HEK293T (cell line): ENCODE measurements around the gene CLCNKB.
"Not testable (repeated sequence)": the region's sequence is repeated elsewhere in the genome, so short reads cannot be mapped to it uniquely, and the experiment has no call there.

Source experiments
- CTCF ChIA-PET: fragments of 350-600 bp; formaldehyde crosslinking; extraction: SDS; loops from one replicate; lab custom pipeline; 2021; ENCODE audit warnings: antibody characterized with exemption, inconsistent platforms; lab: Yijun Ruan, JAX
- POLR2A ChIA-PET: fragments of 350-600 bp; formaldehyde crosslinking; extraction: SDS; loops from one replicate; lab custom pipeline; 2020; ENCODE audit warnings: antibody characterized with exemption, inconsistent platforms; lab: Yijun Ruan, JAX
- DNase-seq: peaks from one replicate; pipeline ENCODE4 v3.0.0; 2012; ENCODE audit warnings: mixed read lengths; ENCODE audit errors: extremely low spot score
- ARNT ChIP-seq: fragments of 450-650 bp; IDR thresholded peaks from 2 replicates; pipeline ENCODE4 v1.6.1; 2017; ENCODE audit warnings: mild to moderate bottlenecking
- BHLHE40 ChIP-seq: fragments of 450-650 bp; IDR thresholded peaks from 2 replicates; pipeline ENCODE4 v1.6.1; 2016; ENCODE audit warnings: mild to moderate bottlenecking, moderate library complexity, borderline replicate concordance
- CTBP1 ChIP-seq: fragments of 450-650 bp; IDR thresholded peaks from 2 replicates; pipeline ENCODE4 v1.6.1; 2016; ENCODE audit warnings: borderline replicate concordance
- ELF4 ChIP-seq: fragments of 450-650 bp; IDR thresholded peaks from 2 replicates; pipeline ENCODE4 v1.6.1; 2017; ENCODE audit warnings: antibody characterized with exemption
- FOXA1 ChIP-seq: fragments of 450-650 bp; IDR thresholded peaks from 2 replicates; pipeline ENCODE4 v1.6.1; 2016; ENCODE audit warnings: mild to moderate bottlenecking
- FOXK2 ChIP-seq: fragments of 450-650 bp; IDR thresholded peaks from 2 replicates; pipeline ENCODE4 v1.6.1; 2016; ENCODE audit warnings: mild to moderate bottlenecking
- FOXM1 ChIP-seq: fragments of 450-650 bp; IDR thresholded peaks from 2 replicates; pipeline ENCODE4 v1.6.1; 2017; ENCODE audit warnings: mild to moderate bottlenecking, borderline replicate concordance
- HDGF ChIP-seq: fragments of 450-650 bp; IDR thresholded peaks from 2 replicates; pipeline ENCODE4 v1.6.1; 2017; ENCODE audit warnings: antibody characterized with exemption, borderline replicate concordance
- L3MBTL2 ChIP-seq: fragments of 450-650 bp; conservative IDR thresholded peaks from 2 replicates; pipeline ENCODE4 v1.6.1; 2016; ENCODE audit warnings: mild to moderate bottlenecking
- LEF1 ChIP-seq: fragments of 450-650 bp; IDR thresholded peaks from 2 replicates; pipeline ENCODE4 v1.6.1; 2017; ENCODE audit warnings: mild to moderate bottlenecking, borderline replicate concordance
- NFRKB ChIP-seq: fragments of 450-650 bp; IDR thresholded peaks from 2 replicates; pipeline ENCODE4 v1.6.1; 2016; ENCODE audit warnings: mild to moderate bottlenecking, moderate library complexity
- SP1 ChIP-seq: fragments of 450-650 bp; IDR thresholded peaks from 2 replicates; pipeline ENCODE4 v1.6.1; 2017
- SUZ12 ChIP-seq: fragments of 450-650 bp; IDR thresholded peaks from 2 replicates; pipeline ENCODE4 v1.6.1; 2016; ENCODE audit warnings: mild to moderate bottlenecking
- TARDBP ChIP-seq: fragments of 450-650 bp; IDR thresholded peaks from 2 replicates; pipeline ENCODE4 v1.6.1; 2016
- ZNF384 ChIP-seq: fragments of 450-650 bp; IDR thresholded peaks from 2 replicates; pipeline ENCODE4 v1.6.1; 2016
- TF ChIP-seq, protein P1 (sequence below): fragments of 450-650 bp; IDR thresholded peaks from 2 replicates; pipeline ENCODE4 v1.6.1; 2016

CLCNKB gene

GRCh38 chr1:16022393-16022792, 21.2 kb upstream of the CLCNKB start:
- ChIA-PET CTCF (no interaction called here), POLR2A (no interaction called here)
- TF ChIP-seq, protein P1, sequence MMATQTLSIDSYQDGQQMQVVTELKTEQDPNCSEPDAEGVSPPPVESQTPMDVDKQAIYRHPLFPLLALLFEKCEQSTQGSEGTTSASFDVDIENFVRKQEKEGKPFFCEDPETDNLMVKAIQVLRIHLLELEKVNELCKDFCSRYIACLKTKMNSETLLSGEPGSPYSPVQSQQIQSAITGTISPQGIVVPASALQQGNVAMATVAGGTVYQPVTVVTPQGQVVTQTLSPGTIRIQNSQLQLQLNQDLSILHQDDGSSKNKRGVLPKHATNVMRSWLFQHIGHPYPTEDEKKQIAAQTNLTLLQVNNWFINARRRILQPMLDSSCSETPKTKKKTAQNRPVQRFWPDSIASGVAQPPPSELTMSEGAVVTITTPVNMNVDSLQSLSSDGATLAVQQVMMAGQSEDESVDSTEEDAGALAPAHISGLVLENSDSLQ, result no peak
- TF ChIP-seq FOXM1 (no peak), NFRKB (no peak), SP1 (no peak), FOXK2 (no peak), BHLHE40 (no peak), CTBP1 (no peak), ZNF384 (no peak), TARDBP (no peak), ELF4 (no peak), FOXA1 (no peak), LEF1 (no peak), HDGF (no peak)
- DNase-seq, result no peak

DNA sequence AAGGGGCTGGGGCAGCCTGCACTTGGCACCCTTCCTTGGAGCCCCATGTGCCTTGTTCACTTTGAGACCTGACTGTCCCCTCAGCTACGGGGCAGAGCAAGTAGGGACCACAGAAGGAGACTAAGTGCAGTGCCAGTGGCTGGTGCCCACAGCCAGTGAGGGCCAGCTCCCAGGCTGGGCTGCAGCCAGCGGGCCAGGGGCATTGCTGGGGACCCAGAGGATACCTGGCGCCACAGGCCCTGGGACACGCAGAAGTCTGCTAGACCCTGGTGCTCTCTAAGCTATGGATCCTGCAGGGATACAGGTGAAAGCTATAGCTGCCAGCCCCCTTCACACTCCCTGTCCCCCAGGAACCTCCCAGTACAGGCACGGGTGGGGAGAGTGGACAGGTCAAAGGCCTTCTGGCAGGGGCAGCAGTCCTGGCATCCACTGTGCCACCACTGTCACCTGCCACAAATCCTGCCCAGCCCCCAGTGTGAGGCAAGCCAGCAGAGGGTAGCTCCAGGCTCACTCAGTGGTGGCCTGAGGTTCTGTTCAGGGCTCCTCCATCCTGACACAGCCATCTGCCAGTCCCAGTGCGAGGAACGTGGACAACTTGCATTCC, 20.4 kb upstream of the CLCNKB start:
- no peak for DNase-seq
- ChIA-PET CTCF (no interaction called here), POLR2A (no interaction called here)
- TF ChIP-seq L3MBTL2 (no peak), LEF1 (no peak), ELF4 (no peak), TARDBP (no peak), CTBP1 (no peak)

GRCh38 chr1:16026302-16026701, 17.3 kb upstream of the CLCNKB start:
- POLR2A ChIA-PET, DNase-seq: not testable (repeated sequence)
- CTCF ChIA-PET, result interaction anchor here (0.5 to 0.9 kb wide), 2 partner anchors 8 to 337 kb away, joined by 3 to 4 read pairs; partner anchors contain the start of gene HSPB7

GRCh38 chr1:16026723-16027484, 16.7 kb upstream of the CLCNKB start:
- TF ChIP-seq FOXM1 (no peak), LEF1 (no peak)
- ChIA-PET POLR2A (no interaction called here), CTCF (interaction anchor here (0.5 to 0.9 kb wide), 2 partner anchors 9 to 336 kb away, joined by 3 to 4 read pairs; partner anchors contain the start of gene HSPB7)
- DNase-seq, result peak; percentile 42

DNA sequence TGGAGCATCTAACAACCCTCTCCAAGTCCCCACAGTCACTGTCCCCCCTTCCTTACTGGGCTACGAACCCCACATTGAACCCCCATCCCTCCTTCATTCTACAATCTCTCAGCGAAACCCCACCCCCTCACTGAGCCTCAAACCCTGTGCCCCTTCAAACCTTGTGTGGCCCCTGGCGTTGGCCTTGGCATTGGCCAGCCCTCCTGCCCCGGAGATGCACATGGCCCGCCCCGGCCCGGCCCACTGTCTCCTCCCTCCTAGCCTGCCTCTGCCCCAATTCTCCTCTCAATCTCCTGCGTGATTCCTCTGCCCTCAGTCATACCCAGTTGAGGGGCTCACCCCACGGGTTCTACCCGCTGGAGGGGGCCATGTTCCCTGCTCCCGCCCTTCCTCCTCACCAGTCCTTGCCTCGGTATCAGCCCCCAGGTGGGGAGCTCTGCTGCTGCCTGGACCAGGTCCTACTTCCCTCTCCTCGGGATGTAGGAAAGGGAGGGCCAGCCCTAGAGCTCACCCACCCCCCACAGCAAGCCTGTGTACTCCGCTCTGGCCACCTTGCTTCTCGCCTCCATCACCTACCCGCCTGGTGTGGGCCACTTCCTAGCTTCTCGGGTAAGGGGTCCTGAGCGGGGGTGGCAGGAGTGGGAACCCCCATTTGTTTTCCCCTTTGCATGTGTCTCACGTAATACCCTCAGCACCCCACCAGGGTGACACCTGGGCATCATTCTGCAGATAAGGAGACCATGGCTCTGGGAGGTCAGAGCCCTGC, 15.2 kb upstream of the CLCNKB start:
- TF ChIP-seq, protein P1, result no peak
- no peak for TF ChIP-seq NFRKB
- TF ChIP-seq LEF1, result no peak
- no peak for TF ChIP-seq SUZ12
- TF ChIP-seq ZNF384, result no peak
- no peak for TF ChIP-seq HDGF
- TF ChIP-seq FOXA1, result no peak
- TF ChIP-seq ELF4, result no peak
- no peak for TF ChIP-seq ARNT
- no peak for TF ChIP-seq FOXK2
- TF ChIP-seq CTBP1, result no peak
- TF ChIP-seq FOXM1, result no peak
- no peak for TF ChIP-seq BHLHE40
- no peak for TF ChIP-seq L3MBTL2
- no peak for DNase-seq
- ChIA-PET POLR2A (no interaction called here), CTCF (no interaction called here)

DNA sequence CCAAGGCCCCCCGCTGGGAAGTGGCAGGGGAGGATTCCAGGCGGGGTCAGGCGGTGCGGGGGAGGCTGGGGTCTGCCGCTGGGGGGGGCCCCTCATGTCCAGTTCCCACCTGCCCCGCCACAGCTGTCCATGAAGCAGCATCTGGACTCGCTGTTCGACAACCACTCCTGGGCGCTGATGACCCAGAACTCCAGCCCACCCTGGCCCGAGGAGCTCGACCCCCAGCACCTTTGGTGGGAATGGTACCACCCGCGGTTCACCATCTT, 14.6 kb upstream of the CLCNKB start:
- POLR2A ChIA-PET, CTCF ChIA-PET, DNase-seq: not testable (repeated sequence)

GRCh38 chr1:16029288-16029687, 14.3 kb upstream of the CLCNKB start:
- CTCF ChIA-PET, result no interaction called here
- POLR2A ChIA-PET, result no interaction called here
- TF ChIP-seq ARNT (no peak), FOXA1 (no peak), LEF1 (no peak)
- TF ChIP-seq, protein P1, result no peak
- no peak for DNase-seq
